HEK293T (cell line): ENCODE measurements around the gene MOGAT3.
A peak's percentile ranks its signal among the peaks of the same experiment; 100 is the strongest.

Experiments
- CTCF ChIA-PET: fragments of 350-600 bp; formaldehyde crosslinking; extraction: SDS; loops from one replicate; lab custom pipeline; 2021; ENCODE audit warnings: antibody characterized with exemption, inconsistent platforms; lab: Yijun Ruan, JAX
- POLR2A ChIA-PET: fragments of 350-600 bp; formaldehyde crosslinking; extraction: SDS; loops from one replicate; lab custom pipeline; 2020; ENCODE audit warnings: antibody characterized with exemption, inconsistent platforms; lab: Yijun Ruan, JAX
- DNase-seq: peaks from one replicate; pipeline ENCODE4 v3.0.0; 2012; ENCODE audit warnings: mixed read lengths; ENCODE audit errors: extremely low spot score
- ARNT ChIP-seq: fragments of 450-650 bp; IDR thresholded peaks from 2 replicates; pipeline ENCODE4 v1.6.1; 2017; ENCODE audit warnings: mild to moderate bottlenecking
- BHLHE40 ChIP-seq: fragments of 450-650 bp; IDR thresholded peaks from 2 replicates; pipeline ENCODE4 v1.6.1; 2016; ENCODE audit warnings: mild to moderate bottlenecking, moderate library complexity, borderline replicate concordance
- CTBP1 ChIP-seq: fragments of 450-650 bp; IDR thresholded peaks from 2 replicates; pipeline ENCODE4 v1.6.1; 2016; ENCODE audit warnings: borderline replicate concordance
- ELF4 ChIP-seq: fragments of 450-650 bp; IDR thresholded peaks from 2 replicates; pipeline ENCODE4 v1.6.1; 2017; ENCODE audit warnings: antibody characterized with exemption
- FOXA1 ChIP-seq: fragments of 450-650 bp; IDR thresholded peaks from 2 replicates; pipeline ENCODE4 v1.6.1; 2016; ENCODE audit warnings: mild to moderate bottlenecking
- FOXK2 ChIP-seq: fragments of 450-650 bp; IDR thresholded peaks from 2 replicates; pipeline ENCODE4 v1.6.1; 2016; ENCODE audit warnings: mild to moderate bottlenecking
- FOXM1 ChIP-seq: fragments of 450-650 bp; IDR thresholded peaks from 2 replicates; pipeline ENCODE4 v1.6.1; 2017; ENCODE audit warnings: mild to moderate bottlenecking, borderline replicate concordance
- HDGF ChIP-seq: fragments of 450-650 bp; IDR thresholded peaks from 2 replicates; pipeline ENCODE4 v1.6.1; 2017; ENCODE audit warnings: antibody characterized with exemption, borderline replicate concordance
- L3MBTL2 ChIP-seq: fragments of 450-650 bp; conservative IDR thresholded peaks from 2 replicates; pipeline ENCODE4 v1.6.1; 2016; ENCODE audit warnings: mild to moderate bottlenecking
- LEF1 ChIP-seq: fragments of 450-650 bp; IDR thresholded peaks from 2 replicates; pipeline ENCODE4 v1.6.1; 2017; ENCODE audit warnings: mild to moderate bottlenecking, borderline replicate concordance
- NFRKB ChIP-seq: fragments of 450-650 bp; IDR thresholded peaks from 2 replicates; pipeline ENCODE4 v1.6.1; 2016; ENCODE audit warnings: mild to moderate bottlenecking, moderate library complexity
- PKNOX1 ChIP-seq: fragments of 450-650 bp; IDR thresholded peaks from 2 replicates; pipeline ENCODE4 v1.6.1; 2016
- SP1 ChIP-seq: fragments of 450-650 bp; IDR thresholded peaks from 2 replicates; pipeline ENCODE4 v1.6.1; 2017
- SUZ12 ChIP-seq: fragments of 450-650 bp; IDR thresholded peaks from 2 replicates; pipeline ENCODE4 v1.6.1; 2016; ENCODE audit warnings: mild to moderate bottlenecking
- TARDBP ChIP-seq: fragments of 450-650 bp; IDR thresholded peaks from 2 replicates; pipeline ENCODE4 v1.6.1; 2016
- ZNF384 ChIP-seq: fragments of 450-650 bp; IDR thresholded peaks from 2 replicates; pipeline ENCODE4 v1.6.1; 2016

The MOGAT3 gene

GRCh38 chr7:101174322-101174854 lies 26.4 kb downstream of the MOGAT3 start:
- POLR2A ChIA-PET = interaction anchor here (0.7 to 1.7 kb wide), 4 partner anchors 8 to 108 kb away, joined by 3 to 16 read pairs (median 4); partner anchors contain the start of genes PLOD3 and ZNHIT1
- CTCF ChIA-PET = interaction anchor here (1.1 to 2.0 kb wide), 4 partner anchors 16 to 108 kb away, joined by 3 to 15 read pairs (median 6); no protein-coding TSS in a partner anchor
- TF ChIP-seq PKNOX1 (no peak), LEF1 (no peak), BHLHE40 (no peak), CTBP1 (no peak), HDGF (no peak), NFRKB (no peak), SP1 (no peak), FOXA1 (no peak), FOXM1 (no peak), TARDBP (no peak), L3MBTL2 (no peak), ELF4 (no peak), FOXK2 (no peak), ZNF384 (no peak), SUZ12 (no peak), ARNT (no peak)
- DNase-seq = no peak

GRCh38 chr7:101173752-101174244 lies 27.0 kb downstream of the MOGAT3 start:
- CTCF ChIA-PET = interaction anchor here (0.5 to 2.0 kb wide), 6 partner anchors 16 to 143 kb away, joined by 3 to 15 read pairs (median 4); no protein-coding TSS in a partner anchor
- peak; percentile 86 for DNase-seq
- TF ChIP-seq CTBP1 (no peak), FOXA1 (no peak), LEF1 (no peak), NFRKB (no peak), FOXK2 (no peak), SP1 (no peak), FOXM1 (no peak), ZNF384 (no peak), HDGF (no peak), SUZ12 (no peak), ELF4 (no peak), ARNT (no peak), TARDBP (no peak)
- POLR2A ChIA-PET = interaction anchor here (0.5 to 1.7 kb wide), 9 partner anchors 8 to 1162 kb away, joined by 3 to 16 read pairs (median 3); partner anchors contain the start of genes PLOD3, UFSP1, VGF and ZNHIT1

GRCh38 chr7:101172854-101173751 lies 27.7 kb downstream of the MOGAT3 start:
- CTCF ChIA-PET = interaction anchor here (0.5 to 2.0 kb wide), 4 partner anchors 19 to 144 kb away, joined by 3 to 15 read pairs (median 4); no protein-coding TSS in a partner anchor
- POLR2A ChIA-PET = interaction anchor here (0.5 to 1.7 kb wide), 9 partner anchors 8 to 1161 kb away, joined by 3 to 16 read pairs (median 3); partner anchors contain the start of genes PLOD3, UFSP1, VGF and ZNHIT1
- no peak for DNase-seq
- TF ChIP-seq FOXA1 (no peak), HDGF (no peak), SUZ12 (no peak), L3MBTL2 (no peak), FOXK2 (no peak), LEF1 (no peak), ARNT (no peak)

- no peak for TF ChIP-seq L3MBTL2
- TF ChIP-seq FOXK2 = no peak
- TF ChIP-seq ARNT = no peak
- TF ChIP-seq SUZ12 = no peak
- TF ChIP-seq NFRKB = no peak
- no peak for TF ChIP-seq TARDBP
- ChIA-PET CTCF (no interaction called here), POLR2A (interaction anchor here (1.2 kb wide), 1 partner anchor 10 kb away, joined by 4 read pairs; no protein-coding TSS in a partner anchor)
- no peak for DNase-seq
Observed at GRCh38 chr7:101172005-101172853, 28.6 kb downstream of the MOGAT3 start.

- TF ChIP-seq TARDBP (no peak), NFRKB (no peak), FOXK2 (no peak), FOXA1 (no peak), ARNT (no peak), PKNOX1 (no peak), BHLHE40 (no peak), FOXM1 (no peak), HDGF (no peak), LEF1 (no peak), SUZ12 (no peak), SP1 (no peak), CTBP1 (no peak), ELF4 (no peak), ZNF384 (no peak), L3MBTL2 (no peak)
- ChIA-PET CTCF (interaction anchor here (1.6 kb wide), 1 partner anchor 28 kb away, joined by 11 read pairs; no protein-coding TSS in a partner anchor), POLR2A (interaction anchor here (1.2 kb wide), 1 partner anchor 11 kb away, joined by 4 read pairs; no protein-coding TSS in a partner anchor)
- no peak for DNase-seq
Observed at GRCh38 chr7:101171442-101171837, 29.4 kb downstream of the MOGAT3 start.
